Activated effector memory CD4-positive, alpha-beta T cell treated with anti-CD3 and anti-CD28 coated beads, Interleukin-2, amount 50 U/mL, for 16 hours (primary cell): ENCODE measurements around the gene ZNF212.
"Not testable (repeated sequence)": the region's sequence is repeated elsewhere in the genome, so short reads cannot be mapped to it uniquely, and the experiment has no call there.

Experiments
- DNase-seq: peaks from one replicate; pipeline ENCODE4 v3.0.0-alpha.2; 2020

The ZNF212 gene

GRCh38 chr7:149220534-149220933, 18.9 kb upstream of the ZNF212 start:
- DNase-seq, result no peak

- DNase-seq, result no peak
Observed at GRCh38 chr7:149223176-149223575, 16.3 kb upstream of the ZNF212 start.

- no peak for DNase-seq
Observed at GRCh38 chr7:149223761-149224160, 15.7 kb upstream of the ZNF212 start.

GRCh38 chr7:149224352-149224751, 15.1 kb upstream of the ZNF212 start:
- DNase-seq, result no peak

GRCh38 chr7:149225106-149225505, 14.3 kb upstream of the ZNF212 start:
- no peak for DNase-seq

- no peak for DNase-seq
Observed at GRCh38 chr7:149225656-149226055, 13.8 kb upstream of the ZNF212 start.

GRCh38 chr7:149226366-149226765, 13.1 kb upstream of the ZNF212 start:
- not testable (repeated sequence) for DNase-seq

- no peak for DNase-seq
Observed at GRCh38 chr7:149226840-149227494, 12.5 kb upstream of the ZNF212 start.

- DNase-seq, result no peak
Observed at GRCh38 chr7:149228831-149229471, 10.5 kb upstream of the ZNF212 start.

GRCh38 chr7:149229526-149229925, 9.9 kb upstream of the ZNF212 start:
- no peak for DNase-seq

- DNase-seq, result no peak
Observed at GRCh38 chr7:149232362-149232761, 7.1 kb upstream of the ZNF212 start.

GRCh38 chr7:149233655-149234204, 5.7 kb upstream of the ZNF212 start:
- not testable (repeated sequence) for DNase-seq

- no peak for DNase-seq
Observed at GRCh38 chr7:149237502-149237901, 1.9 kb upstream of the ZNF212 start.

GRCh38 chr7:149238051-149238450, 1.4 kb upstream of the ZNF212 start:
- no peak for DNase-seq

- no peak for DNase-seq
Observed at GRCh38 chr7:149240637-149241036, 1.2 kb downstream of the ZNF212 start.

GRCh38 chr7:149241696-149242095, 2.2 kb downstream of the ZNF212 start:
- no peak for DNase-seq

- peak; percentile 69 for DNase-seq
Observed at GRCh38 chr7:149245244-149245643, 5.8 kb downstream of the ZNF212 start.

GRCh38 chr7:149245744-149246143, 6.3 kb downstream of the ZNF212 start:
- DNase-seq, result no peak

GRCh38 chr7:149248777-149249176, 9.3 kb downstream of the ZNF212 start:
- no peak for DNase-seq

GRCh38 chr7:149250151-149250550, 10.7 kb downstream of the ZNF212 start:
- DNase-seq, result not testable (repeated sequence)

GRCh38 chr7:149251518-149251917, 12.1 kb downstream of the ZNF212 start:
- DNase-seq, result not testable (repeated sequence)

GRCh38 chr7:149252378-149252777, 12.9 kb downstream of the ZNF212 start:
- DNase-seq, result no peak

- DNase-seq, result no peak
Observed at GRCh38 chr7:149253665-149254064, 14.2 kb downstream of the ZNF212 start.

GRCh38 chr7:149254181-149254858, 14.9 kb downstream of the ZNF212 start:
- DNase-seq, result no peak
